Endothelial cell of umbilical vein (primary cell): ENCODE data around the gene SH2D6. TPM values are rescaled to one million over a fixed set of nuclear protein-coding genes. Genes with fewer than 3 reads are reported as not detected.

ENCODE experiments used
- BruUV-seq: library from RNA; stranded (reverse); fragments of 400-500 nt; replicated peaks from 2 replicates; lab custom pipeline; 2021; lab: Mats Ljungman, UMichigan
- CTCF ChIA-PET: fragments of 300-600, 350-600 bp; sonication (Branson Sonifier 250); formaldehyde crosslinking; loops from one replicate; lab custom pipeline; 2021; ENCODE audit warnings: antibody characterized with exemption, inconsistent platforms; lab: Charles Lee
- POLR2A ChIA-PET: fragments of 300-600, 350-600 bp; sonication (Branson Sonifier 250); formaldehyde crosslinking; loops from one replicate; lab custom pipeline; 2021; ENCODE audit warnings: antibody characterized with exemption, inconsistent platforms; lab: Charles Lee
- DNase-seq: peaks from one replicate; pipeline ENCODE4 v3.0.0-alpha.2; 2011; ENCODE audit warnings: low read depth, low spot score
- FAIRE-seq: peaks from 2 replicates; lab custom pipeline; 2011; peaks lifted over from hg19 to GRCh38; lab: Jason Lieb, UNC
- H2AFZ ChIP-seq: 2 replicates; pipeline ENCODE4 v1.6.0; 2012; ENCODE audit warnings: low read depth, low read length, control low read depth, inconsistent platforms
- H3K27ac ChIP-seq: 2 replicates; pipeline ENCODE4 v1.5.1; 2011; ENCODE audit warnings: low read depth, mild to moderate bottlenecking, control low read depth, low read length, moderate library complexity; ENCODE audit not compliant: insufficient read depth
- H3K27me3 ChIP-seq, 2 experiments: 2 replicates each; pipeline versions ENCODE4 v1.6.0 to v1.6.1; 2011; ENCODE audit warnings: low read length in 2 of 2, mixed read lengths in 1 of 2; ENCODE audit not compliant: control insufficient read depth in 2 of 2, insufficient read depth in 2 of 2
- H3K36me3 ChIP-seq, 2 experiments: 2 replicates in 1 of 2; 3 replicates in 1 of 2; pipeline ENCODE4 v1.5.1; 2011; ENCODE audit warnings: low read length in 2 of 2, mild to moderate bottlenecking in 1 of 2, moderate library complexity in 1 of 2; ENCODE audit not compliant: control insufficient read depth in 2 of 2, insufficient read depth in 2 of 2; ENCODE audit errors: extremely low read depth in 1 of 2
- H3K4me1 ChIP-seq: 3 replicates; pipeline ENCODE4 v1.5.1; 2011; ENCODE audit warnings: mild to moderate bottlenecking, low read length; ENCODE audit not compliant: control insufficient read depth, insufficient read depth; ENCODE audit errors: extremely low read depth
- H3K4me2 ChIP-seq: 2 replicates; pipeline ENCODE4 v1.6.1; 2011; ENCODE audit warnings: low read length, control low read depth, mixed read lengths; ENCODE audit not compliant: insufficient read depth
- H3K4me3 ChIP-seq, 3 experiments: fragments of 200-600 bp in 1 of 3; sonication (generic), shearing (Covaris generic) in 1 of 3; replicated peaks in 1 of 3; 2 replicates each; pipeline ENCODE4 v1.5.1; 2011 to 2016; ENCODE audit warnings: control low read depth in 3 of 3, low read length in 3 of 3, mild to moderate bottlenecking in 2 of 3, inconsistent platforms in 1 of 3, low read depth in 1 of 3, moderate library complexity in 1 of 3; ENCODE audit not compliant: insufficient read depth in 1 of 3
- H3K79me2 ChIP-seq: 2 replicates; pipeline ENCODE4 v1.6.0; 2012; ENCODE audit warnings: low read length, inconsistent platforms; ENCODE audit not compliant: control insufficient read depth, insufficient read depth
- H3K9ac ChIP-seq: replicated peaks from 2 replicates; pipeline ENCODE3; 2011; ENCODE audit warnings: low read length, control low read depth; ENCODE audit not compliant: insufficient read depth; ENCODE audit errors: extremely low read depth
- H3K9me1 ChIP-seq: replicated peaks from 3 replicates; pipeline ENCODE4 v1.6.0; 2011; ENCODE audit warnings: mild to moderate bottlenecking, low read length; ENCODE audit not compliant: control insufficient read depth, insufficient read depth; ENCODE audit errors: extremely low read depth
- H3K9me3 ChIP-seq: replicated peaks from 2 replicates; pipeline ENCODE4 v1.5.1; 2012; ENCODE audit warnings: low read length, inconsistent platforms; ENCODE audit not compliant: control insufficient read depth, insufficient read depth
- H4K20me1 ChIP-seq: replicated peaks from 2 replicates; pipeline ENCODE3; 2011; ENCODE audit warnings: mild to moderate bottlenecking, low read length; ENCODE audit not compliant: control insufficient read depth, insufficient read depth; ENCODE audit errors: extremely low read depth
- EZH2 ChIP-seq: IDR thresholded peaks from 2 replicates; pipeline ENCODE4 v1.6.1; 2012; ENCODE audit warnings: borderline replicate concordance, low read depth, mild to moderate bottlenecking, moderate library complexity, low read length, inconsistent platforms; ENCODE audit not compliant: severe bottlenecking
- FOS ChIP-seq: IDR thresholded peaks from 2 replicates; pipeline ENCODE4 v1.6.1; 2011; ENCODE audit warnings: mild to moderate bottlenecking, low read length, moderate library complexity, borderline replicate concordance; ENCODE audit not compliant: insufficient read depth
- GATA2 ChIP-seq: IDR thresholded peaks from 2 replicates; pipeline ENCODE4 v1.7.0; 2011; ENCODE audit warnings: low read depth, mild to moderate bottlenecking, moderate library complexity, mixed read lengths, low read length; ENCODE audit not compliant: insufficient read length, insufficient read depth
- JUN ChIP-seq: IDR thresholded peaks from 2 replicates; pipeline ENCODE4 v1.6.1; 2011; ENCODE audit warnings: borderline replicate concordance, low read depth; ENCODE audit not compliant: insufficient read length, insufficient read depth
- MYC ChIP-seq: IDR thresholded peaks from one replicate; pipeline ENCODE4 v1.6.1; 2011; ENCODE audit warnings: mild to moderate bottlenecking, low read depth, low read length
- POLR2A ChIP-seq: IDR thresholded peaks from 2 replicates; pipeline ENCODE4 v1.6.1; 2012; ENCODE audit warnings: low read depth, mild to moderate bottlenecking, control low read depth, low read length
- POLR2AphosphoS5 ChIP-seq: IDR thresholded peaks from 2 replicates; pipeline ENCODE4 v1.6.1; 2012; ENCODE audit warnings: low read depth, mild to moderate bottlenecking, control low read depth, low read length, moderate library complexity; ENCODE audit not compliant: insufficient read depth
- dilution Hi-C: fragments of 300-500 bp; cut with MboI; formaldehyde crosslinking; loops from one replicate; pipeline ENCODE4 v1.15.0; 2019; ENCODE audit warnings: low sequenced_read_pairs; ENCODE audit not compliant: extremely low pct_ligation_motif_present
- intact Hi-C: fragments of 100-400 bp; cut with micrococcal nuclease; formaldehyde crosslinking; loops from one replicate; pipeline ENCODE4 v1.10.0; 2022
- polyA plus RNA-seq, 4 experiments: library from polyadenylated mRNA; depleted of rRNA in 3 of 4; stranded (reverse) in 3 of 4; unstranded in 1 of 4; fragments of >200 nt; gene quantifications; 2 replicates each; pipeline versions ENCODE4 v1.2.1 to v1.2.3, GENCODE V29; 2011 to 2012; ENCODE audit warnings: missing spikeins in 1 of 4
- total RNA-seq: library from RNA; stranded (reverse); gene quantifications from 2 replicates; pipeline ENCODE4 v1.2.3, GENCODE V29; 2021
- TF ChIP-seq, protein P1 (sequence below), 2 donors: IDR thresholded peaks; 1 replicate in 1 of 2; 2 replicates in 1 of 2; pipeline ENCODE4 v1.5.1; 2011; ENCODE audit warnings: low read length in 2 of 2, mild to moderate bottlenecking in 2 of 2, moderate library complexity in 2 of 2, control low read depth in 1 of 2, inconsistent platforms in 1 of 2, low read depth in 1 of 2; ENCODE audit not compliant: insufficient read depth in 1 of 2; ENCODE audit errors: extremely low read depth in 1 of 2
- TF ChIP-seq, protein P2 (sequence below): IDR thresholded peaks from 2 replicates; pipeline ENCODE4 v1.6.1; 2011; ENCODE audit not compliant: insufficient read depth, insufficient read length

The SH2D6 gene
- total and polyA plus RNA-seq, 2 donors (not counting 3 experiments of a cell fraction or from before 2014, with no cell fraction given), result 0.53 TPM; not detected in 1

DNA sequence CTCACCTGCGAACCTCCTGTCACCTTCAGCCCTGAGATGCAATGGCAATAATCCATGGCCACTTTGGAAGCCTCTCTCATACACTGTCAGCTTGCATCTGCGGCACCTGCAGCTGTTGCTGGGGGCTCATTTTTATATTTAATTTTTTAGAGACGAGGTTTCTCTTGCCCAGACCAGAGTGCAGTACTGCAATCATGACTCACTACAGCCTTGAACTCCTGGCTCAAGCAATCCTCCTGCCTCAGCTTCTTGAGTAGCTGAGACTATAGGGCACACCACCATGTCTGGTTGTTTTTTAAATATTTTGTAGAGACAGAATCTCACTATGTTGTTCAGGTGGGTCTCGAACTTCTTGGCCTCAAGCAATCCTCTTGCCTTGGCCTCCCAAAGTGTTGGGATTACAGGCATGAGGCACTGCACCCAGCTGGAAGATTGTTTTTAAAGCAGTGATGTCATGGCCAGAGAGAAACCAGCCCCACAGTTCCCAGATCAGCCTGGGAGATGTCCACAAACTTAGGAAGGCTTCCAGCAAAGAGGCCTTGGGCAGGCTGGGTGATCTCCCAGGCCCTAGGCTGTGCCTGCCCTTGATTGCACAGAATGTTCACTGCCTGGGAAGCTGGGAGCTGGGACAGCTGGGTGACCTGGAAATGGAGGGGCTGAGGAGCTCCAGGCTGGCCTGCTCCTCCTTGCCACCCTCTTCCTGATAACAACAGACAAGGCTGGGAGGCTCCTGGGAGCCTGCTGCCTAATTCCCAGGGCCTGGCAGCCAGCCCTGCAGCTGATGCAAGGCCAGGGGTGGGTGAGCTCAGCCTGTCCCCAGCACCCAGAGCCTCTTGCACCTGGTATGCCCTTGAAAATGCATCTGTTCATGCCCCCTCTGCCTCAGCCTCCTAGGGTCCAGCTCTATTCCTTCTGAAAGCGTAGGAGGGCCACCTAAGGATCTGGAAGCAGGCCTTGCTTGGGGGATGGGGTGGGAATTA lies 27.1 kb downstream of the SH2D6 start:
- dilution Hi-C loops, result no loop called here

More for the DNA sequence above, 27.1 kb downstream of the SH2D6 start:
- H4K20me1 ChIP-seq, result no peaks in the 10 kb centered on the region
- no peaks in the 10 kb centered on the region for H3K79me2 ChIP-seq
- H3K36me3 ChIP-seq, result no peaks in the 10 kb centered on the region
- CTCF ChIA-PET, result interaction anchor here (1.5 to 2.2 kb wide), 2 partner anchors 8 to 72 kb away, joined by 3 to 6 read pairs; no protein-coding TSS in a partner anchor
- POLR2A ChIA-PET, result interaction anchor here (0.9 to 3.2 kb wide), 2 partner anchors 93 to 94 kb away, joined by 3 to 12 read pairs; partner anchors contain the start of gene MAT2A
- no peak for TF ChIP-seq MYC
- TF ChIP-seq GATA2, result no peak
- TF ChIP-seq, protein P1, sequence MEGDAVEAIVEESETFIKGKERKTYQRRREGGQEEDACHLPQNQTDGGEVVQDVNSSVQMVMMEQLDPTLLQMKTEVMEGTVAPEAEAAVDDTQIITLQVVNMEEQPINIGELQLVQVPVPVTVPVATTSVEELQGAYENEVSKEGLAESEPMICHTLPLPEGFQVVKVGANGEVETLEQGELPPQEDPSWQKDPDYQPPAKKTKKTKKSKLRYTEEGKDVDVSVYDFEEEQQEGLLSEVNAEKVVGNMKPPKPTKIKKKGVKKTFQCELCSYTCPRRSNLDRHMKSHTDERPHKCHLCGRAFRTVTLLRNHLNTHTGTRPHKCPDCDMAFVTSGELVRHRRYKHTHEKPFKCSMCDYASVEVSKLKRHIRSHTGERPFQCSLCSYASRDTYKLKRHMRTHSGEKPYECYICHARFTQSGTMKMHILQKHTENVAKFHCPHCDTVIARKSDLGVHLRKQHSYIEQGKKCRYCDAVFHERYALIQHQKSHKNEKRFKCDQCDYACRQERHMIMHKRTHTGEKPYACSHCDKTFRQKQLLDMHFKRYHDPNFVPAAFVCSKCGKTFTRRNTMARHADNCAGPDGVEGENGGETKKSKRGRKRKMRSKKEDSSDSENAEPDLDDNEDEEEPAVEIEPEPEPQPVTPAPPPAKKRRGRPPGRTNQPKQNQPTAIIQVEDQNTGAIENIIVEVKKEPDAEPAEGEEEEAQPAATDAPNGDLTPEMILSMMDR (IDR thresholded peaks at IDR 0.05; ENCODE audit: extremely low read depth in 1 of 2, insufficient read depth in 1 of 2, low read depth in 1 of 2, low read length in 2 of 2), result no peak
- TF ChIP-seq POLR2AphosphoS5, result no peak
- TF ChIP-seq JUN, result no peak
- TF ChIP-seq FOS, result no peak
- TF ChIP-seq POLR2A, result no peak
- no peak for TF ChIP-seq EZH2
- TF ChIP-seq, protein P2, sequence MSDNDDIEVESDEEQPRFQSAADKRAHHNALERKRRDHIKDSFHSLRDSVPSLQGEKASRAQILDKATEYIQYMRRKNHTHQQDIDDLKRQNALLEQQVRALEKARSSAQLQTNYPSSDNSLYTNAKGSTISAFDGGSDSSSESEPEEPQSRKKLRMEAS, result no peak
- H3K9ac ChIP-seq, result no peak overlapping the region
- H3K4me1 ChIP-seq, result no peaks in the 10 kb centered on the region
- no peaks in the 10 kb centered on the region for H3K9me3 ChIP-seq
- no peak for DNase-seq
- no peak overlapping the region for H2AFZ ChIP-seq
- no peak overlapping the region for H3K4me2 ChIP-seq
- H3K4me3 ChIP-seq, result no peak overlapping the region
- no peaks in the 10 kb centered on the region for H3K9me1 ChIP-seq
- no peaks in the 10 kb centered on the region for H3K27me3 ChIP-seq
- no peak for FAIRE-seq
- no peak overlapping the region for H3K27ac ChIP-seq
- intact Hi-C loops, result no loop called here
- BruUV-seq, result no TSS peak
